T-helper 22 cell (primary cell): ENCODE data around the gene STAT5B.
"Not testable (repeated sequence)": the region's sequence is repeated elsewhere in the genome, so short reads cannot be mapped to it uniquely, and the experiment has no call there.

ENCODE experiments used
- DNase-seq: peaks from one replicate; pipeline ENCODE4 v3.0.0-alpha.2; 2020; ENCODE audit warnings: low read depth

The STAT5B gene

GRCh38 chr17:42305543-42306384 is 29.6 kb upstream of the STAT5B start:
- no peak for DNase-seq

GRCh38 chr17:42305031-42305330 is 28.8 kb upstream of the STAT5B start:
- not testable (repeated sequence) for DNase-seq

GRCh38 chr17:42304187-42305030 is 28.2 kb upstream of the STAT5B start:
- no peak for DNase-seq

GRCh38 chr17:42303694-42304093 is 27.5 kb upstream of the STAT5B start:
- no peak for DNase-seq

- no peak for DNase-seq
Measured at GRCh38 chr17:42301022-42301421, 24.8 kb upstream of the STAT5B start.

- not testable (repeated sequence) for DNase-seq
Measured at GRCh38 chr17:42299913-42300312, 23.7 kb upstream of the STAT5B start.

GRCh38 chr17:42299361-42299760 is 23.2 kb upstream of the STAT5B start:
- DNase-seq: not testable (repeated sequence)

GRCh38 chr17:42297775-42298174 is 21.6 kb upstream of the STAT5B start:
- not testable (repeated sequence) for DNase-seq

GRCh38 chr17:42296012-42296411 is 19.8 kb upstream of the STAT5B start:
- no peak for DNase-seq

GRCh38 chr17:42294469-42295398 is 18.5 kb upstream of the STAT5B start:
- DNase-seq: no peak

GRCh38 chr17:42291129-42291528 is 14.9 kb upstream of the STAT5B start:
- no peak for DNase-seq

GRCh38 chr17:42290577-42290976 is 14.4 kb upstream of the STAT5B start:
- no peak for DNase-seq

GRCh38 chr17:42289611-42290181 is 13.5 kb upstream of the STAT5B start:
- peak; percentile 38 for DNase-seq

GRCh38 chr17:42288803-42289610 is 12.8 kb upstream of the STAT5B start:
- peak; percentile 54 for DNase-seq

GRCh38 chr17:42287977-42288802 is 12.0 kb upstream of the STAT5B start, which contains the start of gene STAT5A:
STAT5A (plus strand) TSS chr17:42288498; CDS start chr17:42289412, 914 bp downstream.
- DNase-seq: peak; percentile 77

- DNase-seq: peak; percentile 10
Measured at GRCh38 chr17:42287305-42287976, 11.2 kb upstream of the STAT5B start.

GRCh38 chr17:42286411-42287221 is 10.4 kb upstream of the STAT5B start:
- DNase-seq: no peak

- DNase-seq: no peak
Measured at GRCh38 chr17:42285346-42286050, 9.3 kb upstream of the STAT5B start.
